Endometrial microvascular endothelial cells (primary cell): ENCODE measurements around the gene ARHGAP18. TPM values are rescaled to one million over a fixed set of nuclear protein-coding genes. Genes with fewer than 3 reads are reported as not detected.

Experiments
- in situ Hi-C: cut with HindIII; loops from 2 replicates; pipeline ENCODE4 v1.10.0; 2017; ENCODE audit warnings: low sequenced_read_pairs, low pct_unique_long_range_greater_than_20kb; ENCODE audit errors: inconsistent ontology term
- total RNA-seq: library from RNA; depleted of rRNA; stranded (reverse); fragments of >200 nt; gene quantifications from one replicate; pipeline ENCODE4 v1.2.3, GENCODE V29; 2015; ENCODE audit errors: inconsistent ontology term

ARHGAP18 gene
- total RNA-seq, 1 donor from 2014 or later = 81.6 TPM

GRCh38 chr6:129657483-129657882 is 52.5 kb downstream of the ARHGAP18 start:
- in situ Hi-C loops = no loop called here

- in situ Hi-C loops = no loop called here
Observed at GRCh38 chr6:129655334-129655733, 54.6 kb downstream of the ARHGAP18 start.

- in situ Hi-C loops = no loop called here
Observed at GRCh38 chr6:129653746-129654145, 56.2 kb downstream of the ARHGAP18 start.

GRCh38 chr6:129653229-129653628 is 56.7 kb downstream of the ARHGAP18 start:
- in situ Hi-C loops = no loop called here

GRCh38 chr6:129651291-129651691 is 58.7 kb downstream of the ARHGAP18 start:
- in situ Hi-C loops = no loop called here

GRCh38 chr6:129648819-129649491 is 61.0 kb downstream of the ARHGAP18 start:
- in situ Hi-C loops = no loop called here

GRCh38 chr6:129647044-129647443 is 62.9 kb downstream of the ARHGAP18 start:
- in situ Hi-C loops = no loop called here

GRCh38 chr6:129646642-129647041 is 63.3 kb downstream of the ARHGAP18 start:
- in situ Hi-C loops = no loop called here

- in situ Hi-C loops = no loop called here
Observed at GRCh38 chr6:129645830-129646579, 64.0 kb downstream of the ARHGAP18 start.

- in situ Hi-C loops = no loop called here
Observed at GRCh38 chr6:129645106-129645829, 64.7 kb downstream of the ARHGAP18 start.

- in situ Hi-C loops = no loop called here
Observed at GRCh38 chr6:129644567-129645015, 65.4 kb downstream of the ARHGAP18 start.

- in situ Hi-C loops = no loop called here
Observed at GRCh38 chr6:129643968-129644367, 66.0 kb downstream of the ARHGAP18 start.

GRCh38 chr6:129643176-129643575 is 66.8 kb downstream of the ARHGAP18 start:
- in situ Hi-C loops = no loop called here

- in situ Hi-C loops = no loop called here
Observed at GRCh38 chr6:129642322-129642721, 67.7 kb downstream of the ARHGAP18 start.

- in situ Hi-C loops = no loop called here
Observed at GRCh38 chr6:129641344-129641743, 68.6 kb downstream of the ARHGAP18 start.

GRCh38 chr6:129638686-129639085 is 71.3 kb downstream of the ARHGAP18 start:
- in situ Hi-C loops = no loop called here

GRCh38 chr6:129638055-129638684 is 71.8 kb downstream of the ARHGAP18 start:
- in situ Hi-C loops = no loop called here

GRCh38 chr6:129637340-129638054 is 72.5 kb downstream of the ARHGAP18 start:
- in situ Hi-C loops = no loop called here
